HepG2 (cell line): ENCODE data around the gene TCFL5. TPM values are rescaled to one million over a fixed set of nuclear protein-coding genes. Genes with fewer than 3 reads are reported as not detected.

Experiments
- DR1 ChIP-seq: sonication (generic); formaldehyde crosslinking; IDR thresholded peaks from 2 replicates; pipeline ENCODE4 v1.8.0; 2021; ENCODE audit warnings: mild to moderate bottlenecking, missing genetic modification reagents, inconsistent platforms
- IKZF5 ChIP-seq: IDR thresholded peaks from 2 replicates; pipeline ENCODE4 v1.6.1; 2018; ENCODE audit warnings: missing genetic modification reagents, mild to moderate bottlenecking, missing compliant biosample characterization
- NRL ChIP-seq: sonication (generic); formaldehyde crosslinking; IDR thresholded peaks from 2 replicates; pipeline ENCODE4 v1.5.0; 2020; ENCODE audit warnings: missing genetic modification reagents, mild to moderate bottlenecking, moderate library complexity, borderline replicate concordance
- SALL1 ChIP-seq: sonication (generic); formaldehyde crosslinking; IDR thresholded peaks from 2 replicates; pipeline ENCODE4 v1.8.0; 2022; ENCODE audit warnings: mild to moderate bottlenecking, missing genetic modification reagents
- SAP130 ChIP-seq: IDR thresholded peaks from 2 replicates; pipeline ENCODE4 v1.6.1; 2016; ENCODE audit warnings: low read depth
- TCF7 ChIP-seq: sonication (generic); IDR thresholded peaks from 2 replicates; pipeline ENCODE4 v1.6.1; 2016; ENCODE audit warnings: antibody characterized with exemption, low read depth
- TFAP4 ChIP-seq: sonication (generic); IDR thresholded peaks from 2 replicates; pipeline ENCODE4 v1.6.1; 2016; ENCODE audit warnings: low read depth, borderline replicate concordance
- YY1 ChIP-seq: IDR thresholded peaks from 2 replicates; pipeline ENCODE4 v1.6.1; 2011; ENCODE audit warnings: low read length, low read depth, moderate library complexity, mild to moderate bottlenecking; ENCODE audit not compliant: insufficient read depth, insufficient replicate concordance
- ZC3H13 ChIP-seq: sonication (generic); formaldehyde crosslinking; IDR thresholded peaks from 2 replicates; pipeline ENCODE4 v1.8.1; 2023; ENCODE audit warnings: mild to moderate bottlenecking, missing genetic modification reagents, moderate library complexity
- ZMYM2 ChIP-seq: sonication (generic); formaldehyde crosslinking; IDR thresholded peaks from 2 replicates; pipeline ENCODE4 v1.8.0; 2022; ENCODE audit warnings: mild to moderate bottlenecking, missing genetic modification reagents
- ZNF160 ChIP-seq: sonication (generic); formaldehyde crosslinking; IDR thresholded peaks from 2 replicates; pipeline ENCODE4 v1.8.0; 2022; ENCODE audit warnings: mild to moderate bottlenecking, inconsistent platforms, missing genetic modification reagents
- ZNF407 ChIP-seq: sonication (generic); formaldehyde crosslinking; IDR thresholded peaks from one replicate; pipeline ENCODE4 v1.5.1; 2020; ENCODE audit warnings: mild to moderate bottlenecking, missing genetic modification reagents; ENCODE audit errors: not compliant biosample characterization
- ZNF614 ChIP-seq: IDR thresholded peaks from 2 replicates; pipeline ENCODE4 v1.6.1; 2018; ENCODE audit warnings: missing biosample characterization, missing genetic modification reagents, inconsistent platforms, borderline replicate concordance
- ZNF639 ChIP-seq: conservative IDR thresholded peaks from 2 replicates; pipeline ENCODE4 v1.6.1; 2018; ENCODE audit warnings: missing genetic modification reagents
- polyA plus RNA-seq, 8 experiments: library from polyadenylated mRNA; depleted of rRNA in 3 of 8; stranded (reverse) in 7 of 8; unstranded in 1 of 8; fragments of >200 nt; fragmentation: Illumina TruSeq in 4 of 8; extraction: Trizol in 4 of 8; gene quantifications; 2 replicates each; pipeline versions ENCODE4 v1.2.1 to v1.2.3, GENCODE V29; 2011 to 2016; ENCODE audit warnings: low read depth in 4 of 8, missing spikeins in 1 of 8, mixed read lengths in 1 of 8; ENCODE audit not compliant: insufficient read depth in 1 of 8
- total RNA-seq, 5 experiments: library from RNA; depleted of rRNA; stranded (reverse); fragments of >200 nt; fragmentation: Illumina TruSeq; extraction: Trizol; gene quantifications; 2 replicates each; pipeline ENCODE4 v1.2.3, GENCODE V29; 2016; ENCODE audit warnings: low read depth in 1 of 5

TCFL5 gene
- total and polyA plus RNA-seq, 2 of the 13 experiments (the other 11 are each of a cell fraction or from before 2014, with no cell fraction given), result 14.8 to 20.0 TPM

- TF ChIP-seq ZNF407 (peak; percentile 56), ZNF160 (no peak), ZMYM2 (CRISPR knock-in tag) (no peak), ZNF639 (CRISPR knock-in tag) (0 out of 2 replicates have a peak, but pooled peaks have one; percentile 29), NRL (peak; percentile 58; the same call in 1 of the 2 replicates), ZNF614 (CRISPR knock-in tag) (peak; percentile 62), DR1 (CRISPR knock-in tag) (no peak; the same call in 1 of the 2 replicates), ZC3H13 (no peak; the same call in 1 of the 2 replicates), YY1 (peak; percentile 6), TFAP4 (peak; percentile 73; the same call in 1 of the 2 replicates), SAP130 (CRISPR knock-in tag) (peak; percentile 86), IKZF5 (CRISPR knock-in tag) (peak; percentile 33; the same call in 1 of the 2 replicates), SALL1 (peak; percentile 80), TCF7 (peak; percentile 54; the same call in 1 of the 2 replicates)
Observed at GRCh38 chr20:62818592-62819493, 42.8 kb downstream of the TCFL5 start (continued).
